Measurements from ENCODE around the gene PBX1. TPM values are rescaled to one million over a fixed set of nuclear protein-coding genes. Genes with fewer than 3 reads are reported as not detected.

Gene PBX1
- total RNA-seq, 6 experiments from 2014 or later = 3.1 to 7.9 (median 6.9) TPM

DNA sequence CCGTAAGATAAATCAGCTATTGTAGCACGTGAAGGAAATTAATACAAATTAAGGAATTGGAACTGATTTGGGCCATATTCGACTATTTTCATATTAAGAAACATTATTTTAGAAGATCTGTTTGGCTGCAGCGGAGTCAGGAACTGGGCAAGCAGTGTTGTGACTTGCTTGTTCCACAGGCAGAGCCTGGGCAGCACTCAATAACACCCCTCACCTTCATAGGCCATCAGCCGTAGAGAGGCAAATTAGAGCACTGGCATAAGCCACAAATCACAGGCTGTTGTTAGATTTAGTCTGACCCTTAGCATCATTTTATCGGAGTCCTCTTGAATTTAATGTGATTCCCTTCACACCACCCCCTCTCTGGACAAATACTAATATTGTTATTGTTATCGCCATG, 72.8 kb downstream of the PBX1 start:
- H3K27ac ChIP-seq = no peak overlapping the region

DNA sequence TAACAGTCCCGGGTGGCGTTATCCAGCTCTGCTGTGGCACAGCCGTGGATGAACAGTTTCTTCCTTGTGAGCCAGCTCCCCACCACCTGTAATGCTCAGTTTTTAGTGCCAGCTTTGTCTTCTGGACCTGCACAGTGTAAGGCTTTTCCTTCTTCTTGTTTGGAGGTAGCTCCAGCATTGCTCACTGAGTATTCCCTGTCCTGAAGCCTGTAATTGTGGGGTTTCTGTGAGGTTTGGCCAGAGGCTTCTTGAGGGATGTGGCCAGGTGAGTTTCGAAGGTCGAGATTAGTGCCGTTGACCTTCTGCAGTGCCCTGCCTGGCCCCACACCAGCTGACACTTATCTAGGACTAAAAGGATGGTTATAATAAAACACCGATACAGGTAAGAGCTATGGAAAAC, 75.0 kb downstream of the PBX1 start:
- no peaks in the 10 kb centered on the region for H3K36me3 ChIP-seq
- intact Hi-C loops (cut with DNase I) = no loop called here
- WGBS (ENCODE audit: insufficient coverage, low coverage, low lambda C conversion rate, missing lambda C conversion rate) = 55% methylated on average over 6 of the region's 7 CpGs
- H3K27ac ChIP-seq = no peak overlapping the region
- TF ChIP-seq, protein P1, sequence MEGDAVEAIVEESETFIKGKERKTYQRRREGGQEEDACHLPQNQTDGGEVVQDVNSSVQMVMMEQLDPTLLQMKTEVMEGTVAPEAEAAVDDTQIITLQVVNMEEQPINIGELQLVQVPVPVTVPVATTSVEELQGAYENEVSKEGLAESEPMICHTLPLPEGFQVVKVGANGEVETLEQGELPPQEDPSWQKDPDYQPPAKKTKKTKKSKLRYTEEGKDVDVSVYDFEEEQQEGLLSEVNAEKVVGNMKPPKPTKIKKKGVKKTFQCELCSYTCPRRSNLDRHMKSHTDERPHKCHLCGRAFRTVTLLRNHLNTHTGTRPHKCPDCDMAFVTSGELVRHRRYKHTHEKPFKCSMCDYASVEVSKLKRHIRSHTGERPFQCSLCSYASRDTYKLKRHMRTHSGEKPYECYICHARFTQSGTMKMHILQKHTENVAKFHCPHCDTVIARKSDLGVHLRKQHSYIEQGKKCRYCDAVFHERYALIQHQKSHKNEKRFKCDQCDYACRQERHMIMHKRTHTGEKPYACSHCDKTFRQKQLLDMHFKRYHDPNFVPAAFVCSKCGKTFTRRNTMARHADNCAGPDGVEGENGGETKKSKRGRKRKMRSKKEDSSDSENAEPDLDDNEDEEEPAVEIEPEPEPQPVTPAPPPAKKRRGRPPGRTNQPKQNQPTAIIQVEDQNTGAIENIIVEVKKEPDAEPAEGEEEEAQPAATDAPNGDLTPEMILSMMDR (IDR thresholded peaks at IDR 0.05) = no peak
- TF ChIP-seq POLR2A (IDR thresholded peaks at IDR 0.05) = no peak
- ATAC-seq (no peak), DNase-seq (no peak)
- peaks cover 0 to 25% (median 0%) of the 10 kb centered on the region in 4 donors for H3K4me1 ChIP-seq
- H3K9me3 ChIP-seq = no peaks in the 10 kb centered on the region
- H3K27me3 ChIP-seq = no peaks in the 10 kb centered on the region
- H3K4me3 ChIP-seq = no peak overlapping the region

More for the DNA sequence above, 72.8 kb downstream of the PBX1 start:
- 91% methylated on average over 7 of the region's 7 CpGs for WGBS (ENCODE audit: insufficient coverage, low coverage, low lambda C conversion rate, missing lambda C conversion rate)
- DNase-seq (no peak), ATAC-seq (no peak)
- intact Hi-C loops (cut with DNase I) = no loop called here
- Histone ChIP-seq H3K36me3 (no peaks in the 10 kb centered on the region), H3K4me3 (no peak overlapping the region), H3K4me1 (peaks cover 0 to 21% (median 0%) of the 10 kb centered on the region in 4 donors), H3K27me3 (no peaks in the 10 kb centered on the region), H3K9me3 (no peaks in the 10 kb centered on the region)
- no peak for TF ChIP-seq POLR2A (IDR thresholded peaks at IDR 0.05)
- TF ChIP-seq, protein P1 (IDR thresholded peaks at IDR 0.05) = no peak

DNA sequence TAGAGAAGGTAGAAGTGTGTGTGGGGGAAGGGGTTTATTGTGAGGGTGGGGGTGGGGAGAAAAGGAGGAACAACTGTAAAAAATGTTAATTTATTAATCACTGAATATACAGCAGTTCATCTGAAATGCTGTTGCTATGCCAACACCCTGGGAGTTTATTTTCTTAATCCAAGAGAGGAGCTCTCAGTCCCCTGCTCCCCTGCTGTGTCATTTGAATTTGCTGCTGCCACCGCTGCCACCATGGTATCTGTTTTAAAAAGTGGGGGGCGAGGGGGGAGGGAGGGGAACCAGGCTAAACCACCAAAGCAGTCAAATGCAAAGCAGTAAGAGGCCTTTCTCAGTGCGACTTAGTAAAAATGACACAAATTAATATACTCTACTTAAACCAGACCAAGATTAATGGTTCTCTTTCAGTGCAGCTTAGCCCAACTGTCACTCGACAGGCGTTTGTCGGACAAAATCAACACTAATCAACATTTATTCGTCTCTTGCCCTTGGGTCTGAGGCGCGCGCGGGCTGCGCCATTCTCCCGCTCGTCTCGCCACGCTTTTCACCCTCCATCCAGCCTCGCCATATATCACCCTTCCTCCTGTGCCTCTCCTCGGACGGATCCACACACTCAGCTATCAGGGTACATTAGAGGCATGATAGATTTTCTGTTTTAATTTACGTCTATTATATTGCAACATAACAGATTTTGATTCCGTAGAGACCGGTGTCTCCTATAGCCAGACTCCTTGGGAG, 76.2 kb downstream of the PBX1 start:
- Histone ChIP-seq H3K4me3 (no peak overlapping the region), H3K4me1 (peaks cover 0 to 21% (median 0%) of the 10 kb centered on the region in 4 donors), H3K27me3 (no peaks in the 10 kb centered on the region), H3K27ac (no peak overlapping the region), H3K9me3 (no peaks in the 10 kb centered on the region), H3K36me3 (no peaks in the 10 kb centered on the region)
- intact Hi-C loops (cut with DNase I) = no loop called here
- ATAC-seq (peak in 1 of 4 donors; percentile 20), DNase-seq (no peak)
- TF ChIP-seq, protein P1 (IDR thresholded peaks at IDR 0.05) = no peak
- TF ChIP-seq POLR2A (IDR thresholded peaks at IDR 0.05) = no peak
- WGBS (ENCODE audit: insufficient coverage, low coverage, low lambda C conversion rate, missing lambda C conversion rate) = 91% methylated on average over 18 of the region's 22 CpGs

DNA sequence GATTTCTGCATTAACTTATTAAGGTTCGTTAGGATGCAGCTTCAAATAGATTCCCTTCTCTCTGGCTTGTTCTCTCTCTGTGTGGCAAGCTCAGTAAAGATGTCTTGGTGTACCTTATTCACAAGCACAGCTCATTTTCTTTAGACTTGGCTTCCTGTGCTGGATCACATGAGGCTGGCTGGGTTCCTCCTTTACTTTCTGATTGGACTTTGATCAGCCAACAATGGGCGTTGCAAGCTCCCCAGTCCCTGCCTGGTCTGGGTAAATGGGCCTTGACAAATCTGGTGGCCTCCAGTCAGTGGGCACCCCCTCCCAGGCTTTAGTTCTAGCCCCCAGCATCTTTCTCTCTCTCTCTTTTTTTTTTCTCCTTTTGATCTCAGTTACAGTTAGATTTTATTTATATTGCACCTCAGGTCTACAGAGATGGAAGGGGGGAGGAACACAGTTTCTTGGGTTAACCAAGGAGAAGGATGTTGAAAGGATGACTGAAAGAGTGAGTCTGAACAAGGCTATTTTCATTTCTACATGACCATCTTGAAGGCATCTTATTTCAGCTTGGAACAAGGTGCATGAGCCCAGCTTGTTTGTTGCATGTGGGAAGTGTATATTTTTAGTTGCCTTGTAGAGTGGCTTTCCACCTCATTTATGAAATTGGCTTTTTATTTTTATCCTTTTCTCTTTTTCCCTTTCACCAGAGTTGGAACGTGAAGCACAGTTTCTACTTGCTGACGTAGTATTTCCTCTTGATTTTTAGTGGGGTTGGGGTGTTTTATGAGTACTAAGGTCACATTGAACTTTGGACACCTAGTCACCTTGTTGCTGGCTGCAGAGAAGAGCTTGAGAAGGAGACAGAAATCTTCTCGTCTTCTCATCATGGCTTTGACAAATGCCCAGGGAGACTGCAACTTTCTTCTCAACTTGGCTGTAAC, 77.1 kb downstream of the PBX1 start:
- Histone ChIP-seq H3K4me3 (no peak overlapping the region), H3K4me1 (peaks cover 0 to 16% (median 0%) of the 10 kb centered on the region in 4 donors), H3K27ac (no peak overlapping the region), H3K27me3 (no peaks in the 10 kb centered on the region), H3K9me3 (no peaks in the 10 kb centered on the region), H3K36me3 (no peaks in the 10 kb centered on the region)
- intact Hi-C loops (cut with DNase I) = no loop called here
- TF ChIP-seq, protein P1 (IDR thresholded peaks at IDR 0.05) = no peak
- no peak for TF ChIP-seq POLR2A (IDR thresholded peaks at IDR 0.05)
- WGBS (ENCODE audit: insufficient coverage, low coverage, low lambda C conversion rate, missing lambda C conversion rate) = 45% methylated on average over 5 of the region's 5 CpGs
- DNase-seq = peak in 1 of 3 donors; percentile 56
- peak in 3 of 4 donors; percentile 65 to 86 (median 83) for ATAC-seq

All from right lobe of liver (tissue), 6 donors.